Activated T-cell treated with anti-CD3 and anti-CD28 coated beads, Interleukin-2, amount 50 U/mL, for 72 hours (primary cell): Measurements from ENCODE around the gene AGAP2. TPM values are rescaled to one million over a fixed set of nuclear protein-coding genes. Genes with fewer than 3 reads are reported as not detected.

ENCODE experiments used
- ATAC-seq, 2 donors: fragments of 150-1000 bp; cut with Tn5 transposase; replicated peaks in 1 of 2; 2 replicates each; pipeline ENCODE4 v1.10.0; 2021; ENCODE audit warnings: moderate library complexity in 2 of 2, mild to moderate bottlenecking in 1 of 2
- DNase-seq, 2 donors: peaks; one replicate each; pipeline ENCODE4 v3.0.0; 2021 to 2022; ENCODE audit warnings: mixed read lengths in 1 of 2
- H3K27ac Mint-ChIP-seq: one replicate; pipeline ENCODE4 v1.8.0; 2022; ENCODE audit warnings: mild to moderate bottlenecking, moderate library complexity, mixed read lengths
- H3K27me3 Mint-ChIP-seq: one replicate; pipeline ENCODE4 v1.8.0; 2022; ENCODE audit warnings: low read depth, mixed read lengths
- H3K36me3 Mint-ChIP-seq, 2 donors: one replicate each; pipeline ENCODE4 v1.8.0; 2022; ENCODE audit warnings: mixed read lengths in 2 of 2, mild to moderate bottlenecking in 1 of 2; ENCODE audit not compliant: insufficient read depth in 2 of 2
- H3K4me1 Mint-ChIP-seq: one replicate; pipeline ENCODE4 v1.8.0; 2022; ENCODE audit warnings: low read depth, mixed read lengths
- H3K4me3 Mint-ChIP-seq, 2 donors: one replicate each; pipeline ENCODE4 v1.8.0; 2022; ENCODE audit warnings: mild to moderate bottlenecking in 2 of 2, mixed read lengths in 2 of 2, moderate library complexity in 2 of 2
- H3K9me3 Mint-ChIP-seq, 2 donors: one replicate each; pipeline ENCODE4 v1.8.0; 2022; ENCODE audit warnings: mixed read lengths in 2 of 2
- total RNA-seq, 2 donors: library from RNA; stranded (reverse); gene quantifications; one replicate each; pipeline ENCODE4 v1.2.3, GENCODE V29; 2022

Gene AGAP2
- total RNA-seq, 2 donors from 2014 or later = 21.7 to 26.9 TPM

DNA sequence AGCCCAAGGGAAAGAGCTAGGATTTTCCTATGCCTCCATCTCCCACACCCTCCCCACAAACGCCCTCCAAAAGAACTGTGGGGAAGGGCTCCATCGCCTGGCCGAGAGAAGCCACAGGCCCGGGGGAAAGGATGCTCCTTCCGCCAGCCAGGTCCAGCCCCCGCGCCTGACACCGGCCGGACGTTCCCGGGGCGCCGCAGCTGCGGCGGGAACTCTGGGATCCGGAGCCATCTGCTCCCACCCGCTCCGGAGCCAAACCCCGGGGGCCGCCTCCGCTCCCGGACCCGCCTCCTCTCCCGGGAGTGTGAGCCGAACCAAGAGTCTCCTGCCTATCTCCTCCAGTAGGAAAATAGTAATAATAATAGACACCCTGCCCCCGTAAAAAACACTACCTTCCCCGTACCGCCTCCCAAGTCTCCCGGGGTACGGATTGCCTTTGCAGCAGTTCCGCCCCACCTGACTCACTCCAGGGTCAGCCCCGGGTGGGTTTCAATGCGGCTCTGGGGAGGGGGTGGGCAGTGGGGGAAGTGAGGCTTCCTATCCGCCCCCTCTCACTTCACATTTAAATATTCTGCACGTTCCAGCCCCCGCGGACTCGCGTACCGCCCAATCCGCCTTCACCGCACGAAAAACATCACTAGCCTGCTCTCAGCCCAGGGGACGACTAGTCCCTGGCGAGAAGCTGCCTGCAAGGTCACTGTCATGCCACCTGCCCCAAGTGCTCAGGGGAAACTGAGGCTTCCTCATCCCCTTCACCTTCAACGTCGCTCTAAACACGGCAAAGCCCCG lies 2.4 kb downstream of the AGAP2 start:
- Mint-ChIP-seq H3K4me3 (no peak overlapping the region), H3K27me3 (no peaks in the 10 kb centered on the region), H3K4me1 (peaks cover 32% of the 10 kb centered on the region), H3K9me3 (no peaks in the 10 kb centered on the region), H3K27ac (no peak overlapping the region), H3K36me3 (peaks cover 2 to 11% of the 10 kb centered on the region in 2 donors)
- ATAC-seq (no peak), DNase-seq (no peak)

DNA sequence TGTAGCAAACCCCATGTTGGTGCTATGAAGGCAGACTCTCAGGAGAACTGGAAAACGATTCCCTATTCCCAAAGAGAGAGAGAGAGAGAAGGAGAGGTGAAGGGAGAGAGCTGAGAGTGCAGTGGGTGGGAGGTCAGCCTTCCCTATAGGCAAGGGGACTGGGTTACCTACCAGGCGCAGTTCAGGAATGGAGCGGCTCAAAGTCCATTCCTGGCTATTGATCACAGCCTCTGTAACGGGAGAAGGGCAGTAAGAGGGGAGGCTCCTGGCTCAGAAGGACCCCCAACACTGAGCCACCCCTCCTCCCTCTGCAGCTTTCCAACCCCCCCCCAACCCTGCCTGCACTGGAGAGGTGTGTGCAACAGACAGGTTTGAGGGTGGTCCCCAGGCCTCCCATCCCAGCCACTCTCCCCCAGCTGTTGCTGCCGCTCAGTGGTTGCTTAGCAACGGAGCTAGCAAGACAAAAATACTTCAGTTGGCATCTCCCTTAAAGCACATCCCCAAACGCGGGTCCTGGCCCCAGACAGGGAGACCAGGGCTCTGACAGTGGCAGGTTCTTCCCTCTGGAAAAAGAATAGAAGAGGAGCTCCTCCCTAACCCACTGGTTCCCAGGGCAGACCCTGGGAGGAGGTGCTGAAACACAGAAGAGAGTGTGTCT lies 3.2 kb downstream of the AGAP2 start:
- H3K36me3 Mint-ChIP-seq = peaks cover 2 to 10% of the 10 kb centered on the region in 2 donors
- ATAC-seq (no peak), DNase-seq (no peak)
- H3K4me1 Mint-ChIP-seq = peaks cover 24% of the 10 kb centered on the region
- no peaks in the 10 kb centered on the region for H3K9me3 Mint-ChIP-seq
- peak overlapping the region; percentile 6 for H3K27ac Mint-ChIP-seq
- H3K27me3 Mint-ChIP-seq = no peaks in the 10 kb centered on the region
- H3K4me3 Mint-ChIP-seq = no peak overlapping the region

DNA sequence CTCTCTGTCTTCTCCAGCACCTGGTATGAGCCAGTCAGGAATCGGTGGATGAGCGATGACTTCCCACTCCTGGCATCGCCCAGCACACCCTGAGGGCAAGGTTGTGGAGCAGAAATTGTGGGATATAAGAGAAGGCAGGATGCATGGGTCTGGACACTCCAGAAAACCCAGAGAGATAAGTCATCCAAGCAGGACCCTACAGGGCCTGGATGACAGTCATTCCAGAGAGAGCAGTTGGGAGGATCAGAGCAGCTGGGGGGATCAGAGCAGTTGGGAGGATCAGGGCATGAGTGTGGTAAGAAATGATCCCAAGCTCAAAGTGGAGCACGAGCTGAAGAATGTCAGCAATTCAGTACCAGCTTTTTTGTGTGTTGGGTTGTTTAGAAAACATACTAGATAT lies 4.0 kb downstream of the AGAP2 start:
- Mint-ChIP-seq H3K9me3 (no peaks in the 10 kb centered on the region), H3K4me1 (peaks cover 16% of the 10 kb centered on the region), H3K27ac (peak overlapping the region; percentile 14), H3K36me3 (peaks cover 2 to 10% of the 10 kb centered on the region in 2 donors), H3K27me3 (no peaks in the 10 kb centered on the region), H3K4me3 (no peak overlapping the region)
- DNase-seq (no peak), ATAC-seq (no peak)

DNA sequence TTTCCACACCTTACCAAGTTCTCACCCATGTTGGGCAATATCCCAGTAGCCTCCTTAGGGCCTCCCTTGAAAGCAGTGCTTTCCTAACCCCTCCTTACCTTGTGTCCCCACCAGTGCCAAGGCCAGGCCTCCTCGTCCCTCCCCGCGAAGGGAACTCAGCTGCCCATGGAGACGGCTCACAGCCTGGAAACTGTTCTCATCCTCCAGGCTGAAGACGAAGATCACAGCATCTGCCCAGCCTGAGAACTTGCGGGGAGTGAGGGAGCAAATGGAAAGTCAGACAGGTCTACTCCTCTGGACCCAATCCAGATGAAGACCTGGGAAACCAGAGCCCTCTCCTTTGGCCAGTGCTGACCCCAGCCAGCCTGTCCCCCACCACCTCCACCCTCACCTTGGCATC lies 4.6 kb downstream of the AGAP2 start:
- H3K4me3 Mint-ChIP-seq = no peak overlapping the region
- H3K4me1 Mint-ChIP-seq = peaks cover 10% of the 10 kb centered on the region
- DNase-seq (no peak), ATAC-seq (no peak)
- H3K27ac Mint-ChIP-seq = no peak overlapping the region
- no peaks in the 10 kb centered on the region for H3K27me3 Mint-ChIP-seq
- H3K36me3 Mint-ChIP-seq = peaks cover 4 to 10% of the 10 kb centered on the region in 2 donors
- no peaks in the 10 kb centered on the region for H3K9me3 Mint-ChIP-seq

DNA sequence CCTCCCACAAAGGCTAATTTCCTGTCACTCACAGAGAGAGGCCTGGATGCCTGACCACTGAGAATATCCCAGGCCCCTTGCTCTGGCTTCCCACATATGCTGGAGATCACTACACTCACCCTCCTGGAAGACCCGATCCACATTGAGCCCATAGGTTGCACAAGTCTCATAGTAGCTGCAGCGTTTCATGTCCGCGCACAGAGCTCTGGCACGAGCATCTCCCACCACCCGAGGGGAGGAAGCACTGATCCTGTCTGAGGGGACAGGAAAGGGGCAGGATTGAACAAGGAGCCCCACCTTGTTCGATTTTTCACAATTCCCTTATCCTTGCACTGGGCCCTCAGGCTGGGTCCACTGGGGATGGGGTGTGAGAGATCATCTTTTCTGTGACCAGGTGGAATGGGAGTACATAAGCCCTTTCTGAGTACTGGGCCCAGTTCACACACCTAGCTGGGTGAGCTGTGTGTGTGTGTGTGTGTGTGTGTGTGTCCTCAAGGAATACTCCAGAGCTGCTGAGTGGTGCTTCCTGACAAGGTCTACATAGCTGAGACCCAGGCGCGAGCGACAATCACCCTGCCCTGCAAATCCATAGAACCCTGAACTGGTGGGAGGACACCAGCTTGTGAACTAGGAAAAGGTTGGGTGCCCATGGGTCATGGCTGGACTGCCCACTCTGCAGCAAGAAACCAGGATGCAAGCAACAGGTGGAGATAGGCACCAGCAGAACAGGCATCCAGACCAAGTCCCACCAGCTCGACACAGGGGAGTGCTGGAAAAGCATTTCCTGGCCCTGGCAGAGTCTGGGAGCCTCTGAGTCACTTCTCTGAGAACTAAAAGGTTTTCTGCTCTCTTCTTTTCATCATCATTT lies 5.6 kb downstream of the AGAP2 start:
- DNase-seq (no peak), ATAC-seq (no peak)
- Mint-ChIP-seq H3K27me3 (no peaks in the 10 kb centered on the region), H3K4me3 (no peak overlapping the region), H3K4me1 (peaks cover 9% of the 10 kb centered on the region), H3K9me3 (no peaks in the 10 kb centered on the region), H3K36me3 (peaks cover 6 to 12% of the 10 kb centered on the region in 2 donors), H3K27ac (no peak overlapping the region)

DNA sequence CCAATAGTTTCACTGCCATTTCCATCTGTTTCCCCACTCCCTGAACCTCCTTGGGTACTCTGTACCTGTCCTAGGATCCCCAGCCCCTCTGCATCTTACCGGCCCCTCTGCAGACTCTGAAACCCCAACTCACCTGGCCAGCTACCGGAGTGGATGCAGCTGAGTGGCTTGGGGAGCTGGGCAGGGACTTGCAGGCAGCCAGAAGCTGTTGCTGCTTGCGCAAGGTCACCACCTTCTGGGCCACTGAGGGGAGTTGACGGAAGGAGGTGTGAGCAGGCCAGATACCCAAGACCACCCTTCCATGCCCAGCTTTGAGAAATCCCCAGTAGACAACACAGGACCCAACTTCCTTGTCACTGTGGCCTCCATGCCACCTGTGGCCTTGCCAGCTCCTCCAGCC lies 6.3 kb downstream of the AGAP2 start:
- Mint-ChIP-seq H3K27me3 (no peaks in the 10 kb centered on the region), H3K9me3 (no peaks in the 10 kb centered on the region), H3K4me1 (peaks cover 9% of the 10 kb centered on the region), H3K36me3 (peaks cover 10 to 16% of the 10 kb centered on the region in 2 donors), H3K27ac (no peak overlapping the region), H3K4me3 (no peak overlapping the region)
- DNase-seq (no peak), ATAC-seq (no peak)

DNA sequence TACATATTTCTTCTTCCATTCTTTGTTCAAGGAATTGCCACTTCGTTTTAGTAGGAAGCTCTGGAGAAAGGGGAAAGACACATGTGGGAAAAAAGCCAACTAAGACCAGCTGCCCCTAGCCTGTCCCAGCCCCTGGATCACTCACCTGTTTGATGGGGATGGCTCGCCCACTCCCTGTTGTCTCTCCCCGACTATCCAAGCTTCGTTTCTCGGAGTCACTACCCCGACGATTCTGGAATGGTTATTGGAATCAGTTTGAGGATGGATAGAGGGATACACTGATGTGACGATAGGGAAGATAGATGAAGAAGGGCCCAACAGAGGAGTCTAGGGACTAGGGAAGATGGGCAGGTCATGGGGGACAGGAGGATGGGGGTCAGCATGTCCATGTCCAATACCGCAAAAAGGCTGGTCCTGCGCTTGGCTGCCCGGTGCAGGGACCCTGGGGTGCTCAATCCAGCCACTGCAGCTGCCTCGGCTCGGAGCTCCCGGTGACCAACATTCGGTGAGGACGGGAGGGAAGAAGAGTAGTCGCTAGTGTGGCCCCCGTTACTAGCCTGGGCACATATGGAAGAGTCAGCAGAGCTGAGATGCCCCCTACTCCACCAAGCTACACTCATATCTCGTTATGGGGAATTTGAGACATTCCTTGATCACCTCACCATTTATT lies 7.0 kb downstream of the AGAP2 start:
- no peaks in the 10 kb centered on the region for H3K9me3 Mint-ChIP-seq
- H3K4me3 Mint-ChIP-seq = no peak overlapping the region
- peaks cover 4% of the 10 kb centered on the region for H3K4me1 Mint-ChIP-seq
- H3K27ac Mint-ChIP-seq = no peak overlapping the region
- no peak for ATAC-seq
- H3K27me3 Mint-ChIP-seq = no peaks in the 10 kb centered on the region
- no peak for DNase-seq
- H3K36me3 Mint-ChIP-seq = peaks cover 10 to 14% of the 10 kb centered on the region in 2 donors

DNA sequence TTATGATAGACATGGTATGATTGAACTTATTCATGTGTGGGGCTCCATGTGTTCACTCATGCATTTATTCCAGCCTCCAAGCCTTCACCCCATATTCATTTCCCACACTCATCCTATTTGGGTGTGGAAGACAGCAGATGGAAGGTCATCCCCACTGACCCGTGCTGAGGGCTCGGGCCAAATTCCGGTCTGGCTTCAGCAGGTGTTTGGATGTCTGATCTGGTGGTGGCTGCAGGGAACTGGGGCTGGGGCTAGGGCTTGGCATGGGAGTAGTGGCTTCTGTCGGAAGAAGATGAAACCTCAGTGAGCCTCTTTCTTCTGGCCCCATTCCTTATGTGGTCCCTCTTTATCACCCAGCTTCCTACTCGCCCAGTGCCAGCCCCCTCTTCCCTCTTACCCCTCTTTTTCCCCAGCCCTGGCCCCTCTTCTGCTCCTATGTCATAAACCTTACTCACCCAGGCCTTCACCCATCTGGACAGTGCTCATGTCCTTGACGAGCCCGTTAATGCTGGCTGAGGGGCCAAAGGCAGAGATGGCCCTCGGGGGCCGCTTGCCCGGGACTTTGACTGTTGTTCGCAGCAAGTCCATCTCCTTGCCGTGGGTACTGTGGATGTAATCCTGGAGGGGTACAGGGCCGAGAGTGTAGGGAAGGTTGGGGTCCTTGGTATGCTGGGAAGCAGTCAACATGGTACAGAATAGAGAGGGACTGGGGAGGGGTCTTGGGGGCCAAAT lies 8.0 kb downstream of the AGAP2 start:
- no peaks in the 10 kb centered on the region for H3K27me3 Mint-ChIP-seq

DNA sequence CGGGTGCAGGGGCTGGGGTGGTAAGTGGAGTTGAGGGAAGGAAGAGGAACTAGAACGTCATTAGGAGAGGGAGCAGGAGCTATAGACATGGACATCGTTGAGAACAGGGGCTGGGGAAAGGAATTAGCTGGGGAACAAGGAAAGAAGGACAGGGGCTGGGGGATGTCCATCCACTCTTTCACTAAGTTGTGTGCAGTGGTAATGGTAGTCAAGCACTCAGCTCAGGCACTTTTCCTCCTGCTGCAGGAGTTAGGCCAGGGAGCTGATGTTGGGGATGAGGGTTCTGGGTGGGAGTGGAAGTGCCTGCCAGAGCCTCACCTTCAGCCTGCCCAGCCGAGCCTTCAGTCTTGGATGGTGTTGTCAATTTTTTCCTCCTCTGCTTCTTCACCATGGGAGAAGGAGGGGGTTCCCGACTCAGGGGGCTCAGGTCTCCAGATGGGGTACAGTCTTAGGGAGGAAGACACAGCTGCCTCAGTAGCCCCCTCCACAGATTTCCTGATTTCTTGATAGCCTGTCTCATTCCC lies 9.2 kb downstream of the AGAP2 start:
- Mint-ChIP-seq H3K27ac (peak overlapping the region; percentile 56), H3K4me1 (no peaks in the 10 kb centered on the region), H3K27me3 (no peaks in the 10 kb centered on the region), H3K9me3 (no peaks in the 10 kb centered on the region), H3K4me3 (no peak overlapping the region), H3K36me3 (peaks cover 12 to 20% of the 10 kb centered on the region in 2 donors)
- DNase-seq (no peak), ATAC-seq (no peak)

More for the DNA sequence above, 8.0 kb downstream of the AGAP2 start:
- H3K9me3 Mint-ChIP-seq = no peaks in the 10 kb centered on the region
- H3K36me3 Mint-ChIP-seq = peaks cover 12 to 18% of the 10 kb centered on the region in 2 donors
- DNase-seq (no peak), ATAC-seq (no peak)
- no peak overlapping the region for H3K27ac Mint-ChIP-seq
- H3K4me1 Mint-ChIP-seq = no peaks in the 10 kb centered on the region
- H3K4me3 Mint-ChIP-seq = no peak overlapping the region

DNA sequence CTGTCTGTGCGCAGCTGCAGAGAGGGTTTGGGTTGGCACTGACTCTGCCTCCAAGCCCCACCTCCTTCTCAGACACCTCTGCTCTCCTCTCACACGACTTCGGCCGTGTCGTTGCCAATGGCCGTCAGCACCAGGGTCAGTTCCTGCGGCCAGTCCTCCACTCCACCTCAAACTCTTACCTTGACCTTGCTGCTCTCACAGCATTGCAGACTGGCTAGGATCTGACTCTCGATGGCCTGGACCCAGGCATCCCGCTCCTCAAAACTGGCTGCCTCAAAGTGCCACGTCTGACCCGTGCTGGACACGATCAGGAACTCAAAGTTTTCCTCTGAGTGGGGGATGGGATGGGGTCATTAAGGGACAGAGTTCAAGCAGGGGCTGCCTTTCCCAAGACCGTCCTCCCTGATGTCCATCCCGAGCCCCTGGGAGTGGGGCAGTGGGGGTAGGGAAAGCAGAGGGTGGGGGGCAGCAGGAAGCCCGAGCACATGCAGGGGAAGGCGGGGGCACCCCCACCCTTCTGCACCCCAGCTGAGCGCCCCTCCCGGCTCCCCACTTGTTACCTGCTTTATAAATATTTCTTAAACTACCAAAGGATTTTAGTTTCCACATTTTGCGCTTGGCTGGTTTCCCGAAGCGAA lies 10.7 kb downstream of the AGAP2 start:
- Mint-ChIP-seq H3K36me3 (peaks cover 12 to 19% of the 10 kb centered on the region in 2 donors), H3K27me3 (no peaks in the 10 kb centered on the region), H3K4me1 (no peaks in the 10 kb centered on the region), H3K9me3 (no peaks in the 10 kb centered on the region), H3K27ac (no peak overlapping the region), H3K4me3 (no peak overlapping the region)
- ATAC-seq (no peak), DNase-seq (no peak)

DNA sequence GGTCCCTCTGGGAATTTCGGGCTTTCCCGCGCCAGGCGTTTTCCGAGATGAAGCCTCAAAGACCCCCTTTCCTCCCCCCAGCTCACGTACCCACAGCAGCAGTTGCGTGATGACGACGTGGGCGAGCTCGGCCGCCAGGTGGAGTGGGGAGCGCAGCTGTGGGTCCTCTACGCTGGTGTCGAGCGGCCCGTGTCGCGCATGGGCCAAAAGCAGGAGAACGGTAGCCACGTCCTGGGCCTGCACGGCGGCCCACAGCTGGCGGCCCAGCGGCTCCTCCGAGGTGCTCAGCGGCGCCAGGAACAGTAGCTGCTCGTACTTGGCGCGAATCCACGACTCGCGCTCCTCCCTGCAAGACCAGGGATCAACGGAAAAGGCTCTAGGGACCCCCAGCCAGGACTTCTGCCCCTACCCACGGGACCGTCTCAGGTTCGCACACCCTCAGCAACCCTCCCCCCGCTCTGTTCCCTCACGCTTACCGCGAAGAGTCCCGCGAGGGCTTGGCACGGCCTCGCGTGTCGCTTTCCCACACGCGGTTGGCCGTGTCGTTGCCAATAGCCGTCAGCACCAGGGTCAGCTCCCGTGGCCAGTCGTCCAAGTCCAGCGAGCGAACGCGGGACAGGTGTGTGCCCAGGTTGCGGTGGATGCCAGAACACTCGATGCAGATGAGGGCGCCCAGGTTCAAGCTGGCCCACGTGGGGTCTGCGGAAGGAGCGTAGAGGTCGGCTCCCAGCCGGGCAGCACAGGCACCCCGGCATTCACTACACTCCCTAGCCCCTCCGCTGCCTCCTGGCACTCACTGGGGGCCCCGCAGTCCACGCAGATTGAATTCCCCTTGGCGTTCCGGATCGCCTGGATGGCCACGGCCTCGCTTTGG lies 11.4 kb downstream of the AGAP2 start:
- Mint-ChIP-seq H3K36me3 (peaks cover 12 to 19% of the 10 kb centered on the region in 2 donors), H3K9me3 (no peaks in the 10 kb centered on the region), H3K4me3 (no peak overlapping the region), H3K4me1 (no peaks in the 10 kb centered on the region), H3K27ac (no peak overlapping the region), H3K27me3 (no peaks in the 10 kb centered on the region)
- DNase-seq (no peak), ATAC-seq (no peak)
